Kidney (tissue), 14 donors: ENCODE results near the gene CHRM4. TPM values are rescaled to one million over a fixed set of nuclear protein-coding genes. Genes with fewer than 3 reads are reported as not detected.

Experiments used
- DNase-seq, 5 donors: peaks; one replicate each; pipeline ENCODE4 v3.0.0-alpha.2; 2013 to 2020
- FAIRE-seq: peaks from 2 replicates; lab custom pipeline; 2012; peaks lifted over from hg19 to GRCh38; lab: Jason Lieb, UNC
- H3K27ac ChIP-seq, 2 donors: one replicate each; pipeline ENCODE4 v1.7.0; 2013; ENCODE audit warnings: low read depth in 2 of 2, low read length in 2 of 2, inconsistent platforms in 1 of 2
- H3K27me3 ChIP-seq: one replicate; pipeline ENCODE4 v1.7.1; 2013; ENCODE audit warnings: low read length, inconsistent platforms; ENCODE audit not compliant: control insufficient read depth, insufficient read depth
- H3K36me3 ChIP-seq, 3 donors: one replicate each; pipeline versions ENCODE4 v1.7.0 to v1.7.1; 2013; ENCODE audit warnings: low read length in 3 of 3, control low read depth in 1 of 3, inconsistent platforms in 1 of 3; ENCODE audit not compliant: insufficient read depth in 3 of 3, control insufficient read depth in 2 of 3
- H3K4me1 ChIP-seq, 3 donors: one replicate each; pipeline versions ENCODE4 v1.7.0 to v1.7.1; 2013; ENCODE audit warnings: low read length in 3 of 3, inconsistent platforms in 1 of 3, low read depth in 1 of 3; ENCODE audit not compliant: control insufficient read depth in 2 of 3, insufficient read depth in 2 of 3
- H3K4me3 ChIP-seq, 3 donors: one replicate each; pipeline versions ENCODE4 v1.7.0 to v1.8.1; 2013; ENCODE audit warnings: low read length in 3 of 3, control low read depth in 1 of 3, inconsistent platforms in 1 of 3
- H3K9ac ChIP-seq, 3 donors: one replicate each; pipeline versions ENCODE4 v1.7.0 to v1.7.1; 2013; ENCODE audit warnings: low read length in 3 of 3, control low read depth in 1 of 3, inconsistent platforms in 1 of 3
- H3K9me3 ChIP-seq, 3 donors: one replicate each; pipeline versions ENCODE4 v1.7.0 to v1.7.1; 2013; ENCODE audit warnings: low read length in 3 of 3, control low read depth in 1 of 3, inconsistent platforms in 1 of 3; ENCODE audit not compliant: control insufficient read depth in 2 of 3, insufficient read depth in 1 of 3
- CTCF ChIP-seq: IDR thresholded peaks from 3 replicates; pipeline ENCODE4 v1.5.1; 2012; ENCODE audit warnings: mild to moderate bottlenecking, moderate library complexity, borderline replicate concordance; ENCODE audit not compliant: insufficient read depth; ENCODE audit errors: extremely low read depth
- intact Hi-C: fragments of 100-400 bp; cut with DNase I; formaldehyde crosslinking; loops from one replicate; pipeline ENCODE4 v1.11.1; 2022
- polyA plus RNA-seq: library from polyadenylated mRNA; stranded (reverse); fragments of 350-450 nt; fragmentation: Illumina TruSeq; extraction: RNeasy Lipid Tissue Mini Kit (QIAGEN cat#74804); gene quantifications from one replicate; pipeline ENCODE4 v1.2.3, GENCODE V29; 2014; ENCODE audit warnings: low read depth, low replicate concordance; ENCODE audit not compliant: insufficient read depth
- total RNA-seq: library from RNA; stranded (reverse); fragmentation: NEBNext Ultra II Directional; extraction: Animal tissue kit (Norgen Biotek cat#: 25700); gene quantifications from one replicate; pipeline ENCODE4 v1.2.1, GENCODE V29; 2021
- donor health status: control.
- donor health status: control.
- donor health status: control.
- donor health status: control.
- donor health status: control.
- donor health status: DM: yes; HTN: yes; CAD: no.
- donor health status: Normal renal cell carcinoma (clear cell type).

Gene CHRM4
- total and polyA plus RNA-seq, 2 donors from 2014 or later = 0.16 TPM; not detected in 1

GRCh38 chr11:46348566-46349401, 42.8 kb downstream of the CHRM4 start:
- no peaks in the 10 kb centered on the region for H3K9me3 ChIP-seq

GRCh38 chr11:46347637-46348311, 43.8 kb downstream of the CHRM4 start:
- intact Hi-C loops = no loop called here
- Histone ChIP-seq H3K4me3 (peak overlapping the region; percentile 45 to 91 (median 71)), H3K4me1 (peaks cover 0 to 34% (median 12%) of the 10 kb centered on the region in 3 donors), H3K9ac (peak overlapping the region; percentile 23 to 86 (median 52)), H3K27ac (peak overlapping the region; percentile 45 to 63), H3K9me3 (no peaks in the 10 kb centered on the region), H3K27me3 (no peaks in the 10 kb centered on the region), H3K36me3 (no peaks in the 10 kb centered on the region)
- no peak for TF ChIP-seq CTCF
- DNase-seq = peak in 2 of 5 donors; percentile 81 to 90
- FAIRE-seq = no peak

More at GRCh38 chr11:46348566-46349401, 42.8 kb downstream of the CHRM4 start:
- TF ChIP-seq CTCF = no peak
- Histone ChIP-seq H3K4me1 (peaks cover 0 to 34% (median 12%) of the 10 kb centered on the region in 3 donors), H3K9ac (peak overlapping the region in 1 of 3 donors; percentile 86), H3K27ac (peak overlapping the region in 1 of 2 donors; percentile 63), H3K27me3 (no peaks in the 10 kb centered on the region), H3K36me3 (no peaks in the 10 kb centered on the region), H3K4me3 (peak overlapping the region in 2 of 3 donors; percentile 71 to 91)
- DNase-seq = peak in 1 of 5 donors; percentile 66
- no peak for FAIRE-seq
- intact Hi-C loops = no loop called here

- Histone ChIP-seq H3K36me3 (no peaks in the 10 kb centered on the region), H3K27ac (peak within 1 kb of the TSS; percentile 45 to 63), H3K4me1 (peaks cover 0 to 35% (median 12%) of the 10 kb centered on the region in 3 donors), H3K9ac (peak within 1 kb of the TSS; percentile 23 to 86 (median 52)), H3K4me3 (peak within 1 kb of the TSS; percentile 45 to 91 (median 71)), H3K9me3 (no peaks in the 10 kb centered on the region), H3K27me3 (no peaks in the 10 kb centered on the region)
- DNase-seq (peak; percentile 86 to 95 (median 91)), FAIRE-seq (no peak)
- peak; percentile 94 for TF ChIP-seq CTCF
- intact Hi-C loops = no loop called here
Observed at GRCh38 chr11:46346886-46347636, 44.5 kb downstream of the CHRM4 start, which contains the start of gene DGKZ. Gene DGKZ (plus strand): TSS chr11:46347463. CDS start chr11:46347660, 197 bp downstream.
